Hindlimb muscle (tissue), 1 donor: ENCODE data around the gene SETD6. TPM values are rescaled to one million over a fixed set of nuclear protein-coding genes. Genes with fewer than 3 reads are reported as not detected.

ENCODE experiments used
- DNase-seq: peaks from one replicate; pipeline ENCODE4 v3.0.0-alpha.2; 2013
- polyA plus RNA-seq: library from polyadenylated mRNA; unstranded; fragments of 120-200 nt; gene quantifications from one replicate; pipeline ENCODE4 v1.2.1, GENCODE V29; 2013; ENCODE audit not compliant: insufficient read length

The SETD6 gene
- polyA plus RNA-seq, 1 donor = 16.9 TPM

- no peak for DNase-seq
These were observed 7.2 kb upstream of the SETD6 start for GRCh38 chr16:58507963-58508670.

- no peak for DNase-seq
These were observed 6.6 kb upstream of the SETD6 start for GRCh38 chr16:58508671-58509251.

- no peak for DNase-seq
These were observed 5.8 kb upstream of the SETD6 start for GRCh38 chr16:58509256-58510096.

GRCh38 chr16:58510097-58510775 is 5.1 kb upstream of the SETD6 start:
- no peak for DNase-seq

GRCh38 chr16:58510776-58511628 is 4.3 kb upstream of the SETD6 start:
- DNase-seq = no peak

- no peak for DNase-seq
These were observed 3.1 kb upstream of the SETD6 start for GRCh38 chr16:58511933-58512815.

GRCh38 chr16:58513874-58514273 is 1.4 kb upstream of the SETD6 start:
- DNase-seq = no peak

GRCh38 chr16:58515871-58516767 is 802 bp downstream of the SETD6 start:
- DNase-seq = no peak

GRCh38 chr16:58516768-58517107 is 1.4 kb downstream of the SETD6 start:
- no peak for DNase-seq

- DNase-seq = no peak
These were observed 3.0 kb downstream of the SETD6 start for GRCh38 chr16:58518083-58518979.

GRCh38 chr16:58518980-58519368 is 3.7 kb downstream of the SETD6 start:
- DNase-seq = no peak

- DNase-seq = no peak
These were observed 4.4 kb downstream of the SETD6 start for GRCh38 chr16:58519707-58520106.

- DNase-seq = no peak
These were observed 14.9 kb downstream of the SETD6 start for GRCh38 chr16:58530179-58530578.

GRCh38 chr16:58532414-58532813 is 17.1 kb downstream of the SETD6 start:
- no peak for DNase-seq

GRCh38 chr16:58533751-58534470 is 18.6 kb downstream of the SETD6 start:
- no peak for DNase-seq

GRCh38 chr16:58535100-58535499 is 19.8 kb downstream of the SETD6 start:
- DNase-seq = no peak

GRCh38 chr16:58536278-58536677 is 21.0 kb downstream of the SETD6 start:
- no peak for DNase-seq
